ENCODE measurements around the gene NUFIP2. TPM values are rescaled to one million over a fixed set of nuclear protein-coding genes. Genes with fewer than 3 reads are reported as not detected.

NUFIP2 gene
- total RNA-seq, 1 experiment from 2014 or later: 30.3 TPM

Other genes with a start within 250 kb of the NUFIP2 start
- gene MYO18A, start 113.8 kb downstream of the NUFIP2 start, total RNA-seq (2014; rRNA removed; shearing (Covaris generic)): 21.4 and 33.7 TPM in 2 replicates
- gene CRYBA1, start 47.3 kb downstream of the NUFIP2 start, total RNA-seq (2014; rRNA removed; shearing (Covaris generic)): not detected in 2 replicates
- gene TAOK1, start 96.2 kb upstream of the NUFIP2 start, total RNA-seq (2014; rRNA removed; shearing (Covaris generic)): 25.7 and 30.2 TPM in 2 replicates